SK-N-SH treated with all-trans-retinoic acid at 6 μM for 48 hours (cell line): ENCODE results near the gene KCNE5.

Source experiments
- CSDC2 ChIP-seq: fragments of 250-450 bp; sonication (Bioruptor Pico); IDR thresholded peaks from 2 replicates; pipeline ENCODE4 v1.5.0; 2020; ENCODE audit warnings: mild to moderate bottlenecking, moderate library complexity
- TSHZ2 ChIP-seq: fragments of 250-450 bp; sonication (Bioruptor Pico); IDR thresholded peaks from 2 replicates; pipeline ENCODE4 v1.5.0; 2020; ENCODE audit warnings: mild to moderate bottlenecking, moderate library complexity
- ZC3H10 ChIP-seq: fragments of 250-450 bp; sonication (Bioruptor Pico); IDR thresholded peaks from 2 replicates; pipeline ENCODE4 v1.5.1; 2021; ENCODE audit warnings: mild to moderate bottlenecking, moderate library complexity
- ZFP30 ChIP-seq: fragments of 450-650 bp; formaldehyde crosslinking; IDR thresholded peaks from 2 replicates; pipeline ENCODE4 v1.5.0; 2022; ENCODE audit warnings: mild to moderate bottlenecking, moderate library complexity

DNA sequence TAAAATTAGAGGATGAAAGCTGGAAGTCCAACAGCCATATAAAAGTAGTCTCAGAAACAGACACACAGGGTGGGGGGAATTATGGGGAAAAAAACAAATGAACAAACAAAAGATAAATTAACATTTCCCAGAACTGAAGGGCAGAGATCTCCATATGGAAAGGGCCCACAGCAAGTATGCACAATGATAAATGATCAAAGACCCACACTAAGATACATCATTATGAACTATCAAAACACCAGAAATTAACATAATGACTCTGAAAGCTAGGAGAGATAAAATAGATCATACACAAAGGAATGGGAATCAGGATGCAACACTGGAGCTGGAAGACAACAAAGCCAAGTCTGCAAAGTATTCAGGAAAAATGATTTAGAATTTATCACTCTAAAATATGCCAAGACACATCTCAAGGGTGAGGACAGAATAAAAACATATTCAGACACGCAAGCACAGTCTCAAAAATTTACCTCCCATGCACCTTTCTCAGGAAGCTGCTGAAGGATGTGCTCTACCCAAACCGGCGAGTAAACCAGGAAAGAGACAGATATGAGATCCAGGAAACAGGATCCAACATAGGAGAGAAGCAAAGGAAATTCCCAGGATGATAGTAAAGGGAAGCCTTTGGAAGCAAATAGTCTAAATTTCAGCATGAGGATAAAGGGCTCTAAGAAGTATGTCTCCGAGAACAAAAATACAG, 30.7 kb upstream of the KCNE5 start:
- no peak for TF ChIP-seq ZFP30 (CRISPR knock-in tag)
- no peak for TF ChIP-seq ZC3H10 (CRISPR knock-in tag)
- no peak for TF ChIP-seq CSDC2 (CRISPR knock-in tag)
- no peak for TF ChIP-seq TSHZ2 (CRISPR knock-in tag)
